LNCaP clone FGC (cell line): ENCODE results near the gene SLC35G6.
A peak's percentile ranks its signal among the peaks of the same experiment; 100 is the strongest.

Experiments
- DNase-seq: peaks from one replicate; pipeline ENCODE4 v3.0.0-alpha.2; 2011; ENCODE audit warnings: low read depth
- H3K4me3 ChIP-seq: 2 replicates; pipeline ENCODE4 v1.5.1; 2011; ENCODE audit warnings: mild to moderate bottlenecking, low read depth, low read length, control low read depth
- TF ChIP-seq, protein P1 (sequence below): IDR thresholded peaks from 2 replicates; pipeline ENCODE4 v1.5.1; 2012; ENCODE audit warnings: mild to moderate bottlenecking; ENCODE audit not compliant: control insufficient read depth, insufficient read depth; ENCODE audit errors: extremely low read depth

The SLC35G6 gene

GRCh38 chr17:7438656-7439460 lies 42.4 kb upstream of the SLC35G6 start:
- DNase-seq: no peak
- no peak overlapping the region for H3K4me3 ChIP-seq
- TF ChIP-seq, protein P1, sequence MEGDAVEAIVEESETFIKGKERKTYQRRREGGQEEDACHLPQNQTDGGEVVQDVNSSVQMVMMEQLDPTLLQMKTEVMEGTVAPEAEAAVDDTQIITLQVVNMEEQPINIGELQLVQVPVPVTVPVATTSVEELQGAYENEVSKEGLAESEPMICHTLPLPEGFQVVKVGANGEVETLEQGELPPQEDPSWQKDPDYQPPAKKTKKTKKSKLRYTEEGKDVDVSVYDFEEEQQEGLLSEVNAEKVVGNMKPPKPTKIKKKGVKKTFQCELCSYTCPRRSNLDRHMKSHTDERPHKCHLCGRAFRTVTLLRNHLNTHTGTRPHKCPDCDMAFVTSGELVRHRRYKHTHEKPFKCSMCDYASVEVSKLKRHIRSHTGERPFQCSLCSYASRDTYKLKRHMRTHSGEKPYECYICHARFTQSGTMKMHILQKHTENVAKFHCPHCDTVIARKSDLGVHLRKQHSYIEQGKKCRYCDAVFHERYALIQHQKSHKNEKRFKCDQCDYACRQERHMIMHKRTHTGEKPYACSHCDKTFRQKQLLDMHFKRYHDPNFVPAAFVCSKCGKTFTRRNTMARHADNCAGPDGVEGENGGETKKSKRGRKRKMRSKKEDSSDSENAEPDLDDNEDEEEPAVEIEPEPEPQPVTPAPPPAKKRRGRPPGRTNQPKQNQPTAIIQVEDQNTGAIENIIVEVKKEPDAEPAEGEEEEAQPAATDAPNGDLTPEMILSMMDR: no peak

DNA sequence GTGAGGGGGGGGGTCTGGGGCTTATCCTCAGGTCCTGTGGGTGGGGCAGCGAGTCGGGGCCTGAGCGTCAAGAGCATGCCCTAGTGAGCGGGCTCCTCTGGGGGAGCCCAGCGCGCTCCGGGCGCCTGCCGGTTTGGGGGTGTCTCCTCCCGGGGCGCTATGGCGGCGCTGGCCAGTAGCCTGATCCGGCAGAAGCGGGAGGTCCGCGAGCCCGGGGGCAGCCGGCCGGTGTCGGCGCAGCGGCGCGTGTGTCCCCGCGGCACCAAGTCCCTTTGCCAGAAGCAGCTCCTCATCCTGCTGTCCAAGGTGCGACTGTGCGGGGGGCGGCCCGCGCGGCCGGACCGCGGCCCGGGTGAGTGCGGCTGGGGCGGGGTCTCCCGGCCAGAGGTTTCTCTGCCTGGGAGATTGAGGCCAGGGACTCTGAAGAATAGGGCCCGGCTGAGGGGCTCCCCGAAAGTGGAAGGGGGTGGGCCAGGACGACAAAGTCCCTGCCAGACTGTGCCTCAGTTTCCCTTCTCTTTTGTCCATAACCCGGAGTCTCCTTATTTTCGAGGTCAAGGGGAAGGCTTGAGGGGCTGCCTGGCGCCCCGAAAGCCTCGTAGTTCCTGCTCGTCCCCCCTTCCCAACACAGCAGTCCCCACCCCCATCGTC lies 41.7 kb upstream of the SLC35G6 start, which contains the start of gene FGF11:
Gene FGF11 (plus strand): TSS at position 51 of the 651 bp plus-strand sequence. CDS start 109 bp downstream, at position 160.
- TF ChIP-seq, protein P1: no peak
- DNase-seq: no peak
- peak within 1 kb of the TSS; percentile 13; the same call in 1 of the 2 replicates for H3K4me3 ChIP-seq

DNA sequence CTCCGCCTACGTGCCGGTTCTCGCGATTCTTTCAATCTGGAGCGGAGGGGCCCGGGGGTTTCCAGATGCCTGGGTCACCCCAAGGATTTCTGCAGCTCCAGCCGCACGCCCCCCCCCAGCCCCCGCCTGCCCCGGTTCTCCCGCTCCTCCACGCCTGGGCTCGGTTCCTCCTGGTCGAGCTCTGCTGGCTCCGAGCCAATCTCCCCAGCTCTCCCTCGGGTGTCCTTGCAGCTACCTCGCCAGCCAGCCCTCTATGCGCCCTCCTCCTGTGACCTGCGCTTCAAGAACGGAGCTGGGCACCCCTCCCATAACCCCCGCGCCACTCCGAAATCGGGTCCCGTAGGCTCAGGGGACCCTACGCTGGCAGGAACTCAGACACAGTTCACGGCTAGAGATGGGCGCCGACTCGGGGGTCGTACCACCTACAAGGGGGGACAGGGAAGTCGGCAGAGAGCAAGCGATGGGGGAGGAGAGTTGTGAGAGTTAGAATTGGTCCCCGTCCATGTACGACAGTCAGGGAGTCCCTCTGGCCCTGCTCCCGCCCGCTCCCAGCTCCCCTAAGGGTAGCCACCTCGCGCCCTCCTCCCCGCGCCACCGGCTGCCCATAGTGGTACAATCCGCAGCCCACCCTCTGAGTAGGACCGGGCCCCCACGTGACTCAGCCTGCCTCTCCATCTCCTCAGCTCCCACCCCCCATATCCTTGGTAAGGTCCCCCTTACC lies 41.0 kb upstream of the SLC35G6 start:
- no peak for DNase-seq
- no peak overlapping the region for H3K4me3 ChIP-seq
- TF ChIP-seq, protein P1: no peak

DNA sequence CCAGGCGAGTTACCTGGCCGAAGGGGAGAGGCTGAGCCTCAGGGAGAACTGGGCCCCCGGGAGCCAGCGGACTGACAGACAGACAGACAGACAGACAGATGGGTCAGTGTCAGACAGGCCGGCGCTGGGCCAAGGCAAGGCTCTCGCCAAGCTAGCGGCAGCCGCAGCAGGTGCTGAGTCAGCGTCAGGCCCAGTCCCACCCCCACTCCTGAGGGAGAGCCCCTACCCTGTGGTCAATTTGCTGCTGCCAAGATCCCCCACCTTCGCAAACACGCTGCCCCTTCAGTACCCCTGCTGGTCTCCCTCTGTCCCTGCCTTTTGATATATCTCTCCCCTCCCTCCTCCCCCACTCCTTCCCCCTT lies 40.4 kb upstream of the SLC35G6 start:
- DNase-seq: no peak
- no peak overlapping the region for H3K4me3 ChIP-seq
- TF ChIP-seq, protein P1: no peak

GRCh38 chr17:7441266-7441665 lies 40.0 kb upstream of the SLC35G6 start:
- H3K4me3 ChIP-seq: no peak overlapping the region
- TF ChIP-seq, protein P1: no peak
- no peak for DNase-seq

- TF ChIP-seq, protein P1: no peak
- DNase-seq: no peak
- no peak overlapping the region for H3K4me3 ChIP-seq
Measured at GRCh38 chr17:7442142-7442541, 39.1 kb upstream of the SLC35G6 start.
